HepG2 (cell line): ENCODE data around the gene CNNM2. TPM values are rescaled to one million over a fixed set of nuclear protein-coding genes. Genes with fewer than 3 reads are reported as not detected.

ENCODE experiments used
- FOXJ3 ChIP-seq: sonication (generic); formaldehyde crosslinking; IDR thresholded peaks from 2 replicates; pipeline ENCODE4 v1.4.0; 2020; ENCODE audit warnings: missing genetic modification reagents, mild to moderate bottlenecking, borderline replicate concordance
- HMG20A ChIP-seq: IDR thresholded peaks from 2 replicates; pipeline ENCODE4 v1.6.1; 2016; ENCODE audit warnings: borderline replicate concordance
- HNRNPLL ChIP-seq: fragments of 200-400 bp; formaldehyde crosslinking; IDR thresholded peaks from 2 replicates; pipeline ENCODE4 v1.6.1; 2017; ENCODE audit warnings: mild to moderate bottlenecking, low read depth, low read length; ENCODE audit not compliant: poor library complexity, severe bottlenecking
- JUND ChIP-seq: sonication (generic); formaldehyde crosslinking; IDR thresholded peaks from 2 replicates; pipeline ENCODE4 v1.8.0; 2022; ENCODE audit warnings: mild to moderate bottlenecking, missing genetic modification reagents
- KLF15 ChIP-seq: sonication (generic); formaldehyde crosslinking; IDR thresholded peaks from 2 replicates; pipeline ENCODE4 v1.8.1; 2023; ENCODE audit warnings: borderline replicate concordance, mild to moderate bottlenecking, inconsistent platforms, missing genetic modification reagents, mixed read lengths
- NPAS2 ChIP-seq: sonication (generic); formaldehyde crosslinking; IDR thresholded peaks from 2 replicates; pipeline ENCODE4 v1.8.0; 2022; ENCODE audit warnings: mild to moderate bottlenecking, missing genetic modification reagents, borderline replicate concordance
- PTBP1 ChIP-seq: fragments of 200-400 bp; formaldehyde crosslinking; IDR thresholded peaks from 2 replicates; pipeline ENCODE4 v1.6.1; 2018; ENCODE audit warnings: low read length, low read depth; ENCODE audit not compliant: poor library complexity, severe bottlenecking
- RXRB ChIP-seq: IDR thresholded peaks from 2 replicates; pipeline ENCODE4 v1.6.1; 2016; ENCODE audit warnings: borderline replicate concordance, missing genetic modification reagents, missing compliant biosample characterization
- SAP130 ChIP-seq: IDR thresholded peaks from 2 replicates; pipeline ENCODE4 v1.6.1; 2016; ENCODE audit warnings: low read depth
- ZNF136 ChIP-seq: sonication (generic); formaldehyde crosslinking; IDR thresholded peaks from 2 replicates; pipeline ENCODE4 v1.8.1; 2022; ENCODE audit warnings: low read depth, mild to moderate bottlenecking, moderate library complexity, missing genetic modification reagents
- polyA plus RNA-seq, 8 experiments: library from polyadenylated mRNA; depleted of rRNA in 3 of 8; stranded (reverse) in 7 of 8; unstranded in 1 of 8; fragments of >200 nt; fragmentation: Illumina TruSeq in 4 of 8; extraction: Trizol in 4 of 8; gene quantifications; 2 replicates each; pipeline versions ENCODE4 v1.2.1 to v1.2.3, GENCODE V29; 2011 to 2016; ENCODE audit warnings: low read depth in 4 of 8, missing spikeins in 1 of 8, mixed read lengths in 1 of 8; ENCODE audit not compliant: insufficient read depth in 1 of 8
- total RNA-seq, 5 experiments: library from RNA; depleted of rRNA; stranded (reverse); fragments of >200 nt; fragmentation: Illumina TruSeq; extraction: Trizol; gene quantifications; 2 replicates each; pipeline ENCODE4 v1.2.3, GENCODE V29; 2016; ENCODE audit warnings: low read depth in 1 of 5
- TF ChIP-seq, protein P1 (sequence below): sonication (generic); formaldehyde crosslinking; IDR thresholded peaks from 2 replicates; pipeline ENCODE4 v1.4.0; 2020; ENCODE audit warnings: missing genetic modification reagents
- TF ChIP-seq, protein P2 (sequence below): sonication (generic); formaldehyde crosslinking; IDR thresholded peaks from 2 replicates; pipeline ENCODE4 v1.8.0; 2022; ENCODE audit warnings: missing genetic modification reagents, mild to moderate bottlenecking, moderate library complexity, borderline replicate concordance
- TF ChIP-seq, protein P3 (sequence below): sonication (generic); formaldehyde crosslinking; IDR thresholded peaks from 2 replicates; pipeline ENCODE4 v1.4.0; 2020; ENCODE audit warnings: missing genetic modification reagents, borderline replicate concordance
- TF ChIP-seq, protein P4 (sequence below): sonication (generic); formaldehyde crosslinking; IDR thresholded peaks from 2 replicates; pipeline ENCODE4 v1.5.0; 2020; ENCODE audit warnings: mild to moderate bottlenecking, missing genetic modification reagents

The CNNM2 gene
- total and polyA plus RNA-seq, 2 of the 13 experiments (the other 11 are each of a cell fraction or from before 2014, with no cell fraction given) = 7.1 to 9.0 TPM

DNA sequence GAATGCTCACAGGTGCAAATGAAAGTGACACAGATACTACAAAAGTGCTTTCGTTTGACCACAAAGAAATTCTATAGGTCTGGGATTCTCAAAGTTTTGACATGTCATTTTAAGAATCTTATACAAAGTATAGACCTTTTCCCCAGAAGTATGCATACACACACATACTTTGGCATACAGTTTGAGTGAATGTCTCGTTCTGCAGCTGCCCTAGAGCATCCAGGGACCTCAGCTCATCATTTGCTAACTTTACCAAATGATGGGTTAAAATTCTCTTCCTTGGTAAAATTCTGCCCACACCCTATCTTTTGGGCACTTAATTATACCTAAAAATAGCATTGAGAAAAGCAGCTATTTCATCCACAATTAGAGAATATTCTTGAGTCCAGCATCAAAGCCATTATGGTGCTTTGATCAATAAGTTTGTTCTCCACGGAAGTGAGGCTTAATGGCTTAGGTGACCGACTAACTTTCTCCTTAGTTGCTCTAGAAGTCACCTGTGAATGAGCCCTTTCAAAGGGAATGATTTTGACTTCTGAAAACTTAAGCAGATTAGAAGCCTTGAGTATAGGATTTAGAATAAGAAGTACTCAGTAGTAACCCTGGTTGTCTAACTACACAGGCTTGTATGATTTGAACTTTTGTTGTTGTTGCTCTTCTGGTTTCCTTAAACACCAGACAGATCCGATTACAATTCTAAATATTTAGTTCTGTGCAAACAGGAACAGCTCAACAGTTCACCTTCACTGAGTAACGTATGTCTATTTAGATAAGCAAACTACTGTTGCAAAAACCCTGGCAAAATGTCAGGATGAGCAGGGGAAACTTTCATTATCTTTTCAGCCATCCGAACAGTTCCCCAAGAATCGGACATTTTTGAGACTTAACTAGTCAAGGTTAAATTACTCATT is 70.6 kb downstream of the CNNM2 start (continued):
- TF ChIP-seq, protein P1, sequence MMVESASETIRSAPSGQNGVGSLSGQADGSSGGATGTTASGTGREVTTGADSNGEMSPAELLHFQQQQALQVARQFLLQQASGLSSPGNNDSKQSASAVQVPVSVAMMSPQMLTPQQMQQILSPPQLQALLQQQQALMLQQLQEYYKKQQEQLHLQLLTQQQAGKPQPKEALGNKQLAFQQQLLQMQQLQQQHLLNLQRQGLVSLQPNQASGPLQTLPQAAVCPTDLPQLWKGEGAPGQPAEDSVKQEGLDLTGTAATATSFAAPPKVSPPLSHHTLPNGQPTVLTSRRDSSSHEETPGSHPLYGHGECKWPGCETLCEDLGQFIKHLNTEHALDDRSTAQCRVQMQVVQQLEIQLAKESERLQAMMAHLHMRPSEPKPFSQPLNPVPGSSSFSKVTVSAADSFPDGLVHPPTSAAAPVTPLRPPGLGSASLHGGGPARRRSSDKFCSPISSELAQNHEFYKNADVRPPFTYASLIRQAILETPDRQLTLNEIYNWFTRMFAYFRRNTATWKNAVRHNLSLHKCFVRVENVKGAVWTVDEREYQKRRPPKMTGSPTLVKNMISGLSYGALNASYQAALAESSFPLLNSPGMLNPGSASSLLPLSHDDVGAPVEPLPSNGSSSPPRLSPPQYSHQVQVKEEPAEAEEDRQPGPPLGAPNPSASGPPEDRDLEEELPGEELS (CRISPR knock-in tag) = peak; percentile 94
- TF ChIP-seq, protein P2, sequence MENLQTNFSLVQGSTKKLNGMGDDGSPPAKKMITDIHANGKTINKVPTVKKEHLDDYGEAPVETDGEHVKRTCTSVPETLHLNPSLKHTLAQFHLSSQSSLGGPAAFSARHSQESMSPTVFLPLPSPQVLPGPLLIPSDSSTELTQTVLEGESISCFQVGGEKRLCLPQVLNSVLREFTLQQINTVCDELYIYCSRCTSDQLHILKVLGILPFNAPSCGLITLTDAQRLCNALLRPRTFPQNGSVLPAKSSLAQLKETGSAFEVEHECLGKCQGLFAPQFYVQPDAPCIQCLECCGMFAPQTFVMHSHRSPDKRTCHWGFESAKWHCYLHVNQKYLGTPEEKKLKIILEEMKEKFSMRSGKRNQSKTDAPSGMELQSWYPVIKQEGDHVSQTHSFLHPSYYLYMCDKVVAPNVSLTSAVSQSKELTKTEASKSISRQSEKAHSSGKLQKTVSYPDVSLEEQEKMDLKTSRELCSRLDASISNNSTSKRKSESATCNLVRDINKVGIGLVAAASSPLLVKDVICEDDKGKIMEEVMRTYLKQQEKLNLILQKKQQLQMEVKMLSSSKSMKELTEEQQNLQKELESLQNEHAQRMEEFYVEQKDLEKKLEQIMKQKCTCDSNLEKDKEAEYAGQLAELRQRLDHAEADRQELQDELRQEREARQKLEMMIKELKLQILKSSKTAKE (CRISPR knock-in tag) = no peak; the same call in 1 of the 2 replicates
- TF ChIP-seq NPAS2 (CRISPR knock-in tag) (no peak), RXRB (CRISPR knock-in tag) (peak; percentile 64), PTBP1 (no peak), KLF15 (CRISPR knock-in tag) (no peak), SAP130 (CRISPR knock-in tag) (peak; percentile 78), FOXJ3 (CRISPR knock-in tag) (peak; percentile 90; the same call in 1 of the 2 replicates), ZNF136 (CRISPR knock-in tag) (no peak), JUND (CRISPR knock-in tag) (no peak), HMG20A (CRISPR knock-in tag) (peak; percentile 76), HNRNPLL (no peak)
- TF ChIP-seq, protein P3, sequence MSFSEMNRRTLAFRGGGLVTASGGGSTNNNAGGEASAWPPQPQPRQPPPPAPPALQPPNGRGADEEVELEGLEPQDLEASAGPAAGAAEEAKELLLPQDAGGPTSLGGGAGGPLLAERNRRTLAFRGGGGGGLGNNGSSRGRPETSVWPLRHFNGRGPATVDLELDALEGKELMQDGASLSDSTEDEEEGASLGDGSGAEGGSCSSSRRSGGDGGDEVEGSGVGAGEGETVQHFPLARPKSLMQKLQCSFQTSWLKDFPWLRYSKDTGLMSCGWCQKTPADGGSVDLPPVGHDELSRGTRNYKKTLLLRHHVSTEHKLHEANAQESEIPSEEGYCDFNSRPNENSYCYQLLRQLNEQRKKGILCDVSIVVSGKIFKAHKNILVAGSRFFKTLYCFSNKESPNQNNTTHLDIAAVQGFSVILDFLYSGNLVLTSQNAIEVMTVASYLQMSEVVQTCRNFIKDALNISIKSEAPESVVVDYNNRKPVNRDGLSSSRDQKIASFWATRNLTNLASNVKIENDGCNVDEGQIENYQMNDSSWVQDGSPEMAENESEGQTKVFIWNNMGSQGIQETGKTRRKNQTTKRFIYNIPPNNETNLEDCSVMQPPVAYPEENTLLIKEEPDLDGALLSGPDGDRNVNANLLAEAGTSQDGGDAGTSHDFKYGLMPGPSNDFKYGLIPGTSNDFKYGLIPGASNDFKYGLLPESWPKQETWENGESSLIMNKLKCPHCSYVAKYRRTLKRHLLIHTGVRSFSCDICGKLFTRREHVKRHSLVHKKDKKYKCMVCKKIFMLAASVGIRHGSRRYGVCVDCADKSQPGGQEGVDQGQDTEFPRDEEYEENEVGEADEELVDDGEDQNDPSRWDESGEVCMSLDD = no peak
- TF ChIP-seq, protein P4, sequence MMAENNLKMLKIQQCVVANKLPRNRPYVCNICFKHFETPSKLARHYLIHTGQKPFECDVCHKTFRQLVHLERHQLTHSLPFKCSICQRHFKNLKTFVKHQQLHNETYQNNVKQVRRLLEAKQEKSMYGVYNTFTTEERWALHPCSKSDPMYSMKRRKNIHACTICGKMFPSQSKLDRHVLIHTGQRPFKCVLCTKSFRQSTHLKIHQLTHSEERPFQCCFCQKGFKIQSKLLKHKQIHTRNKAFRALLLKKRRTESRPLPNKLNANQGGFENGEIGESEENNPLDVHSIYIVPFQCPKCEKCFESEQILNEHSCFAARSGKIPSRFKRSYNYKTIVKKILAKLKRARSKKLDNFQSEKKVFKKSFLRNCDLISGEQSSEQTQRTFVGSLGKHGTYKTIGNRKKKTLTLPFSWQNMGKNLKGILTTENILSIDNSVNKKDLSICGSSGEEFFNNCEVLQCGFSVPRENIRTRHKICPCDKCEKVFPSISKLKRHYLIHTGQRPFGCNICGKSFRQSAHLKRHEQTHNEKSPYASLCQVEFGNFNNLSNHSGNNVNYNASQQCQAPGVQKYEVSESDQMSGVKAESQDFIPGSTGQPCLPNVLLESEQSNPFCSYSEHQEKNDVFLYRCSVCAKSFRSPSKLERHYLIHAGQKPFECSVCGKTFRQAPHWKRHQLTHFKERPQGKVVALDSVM (CRISPR knock-in tag) = no peak
